ENCODE results near the gene PSMA6.

- TF ChIP-seq POLR2A (IDR thresholded peaks at IDR 0.05; ENCODE audit: low read length) (no peak), GATA1 (IDR thresholded peaks at IDR 0.05; ENCODE audit: low read depth, low read length) (no peak)
Measured at GRCh38 chr14:35261774-35262173, 30.4 kb upstream of the PSMA6 start.

Data from erythroblast (primary cell).